ENCODE data around the gene PTBP2.

PTBP2 gene

DNA sequence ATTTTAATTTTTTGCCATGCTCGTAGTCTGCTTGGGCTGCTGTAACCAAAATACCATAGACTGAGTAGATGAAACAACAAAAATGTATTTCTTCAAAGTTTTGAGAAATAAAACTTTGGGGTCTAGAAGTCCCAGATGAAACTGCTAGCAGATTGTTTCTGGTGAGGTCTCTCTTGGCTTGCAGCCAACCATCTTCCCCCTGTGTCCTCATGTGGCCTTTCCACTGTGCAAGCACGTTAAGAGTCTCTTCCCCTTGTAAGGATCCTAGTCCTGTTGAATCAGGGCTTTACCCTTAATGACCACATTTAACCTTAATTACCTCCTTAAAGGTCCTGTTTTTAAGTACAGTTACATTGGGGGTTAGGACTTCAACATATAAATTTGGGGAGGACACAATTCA, 86.6 kb downstream of the PTBP2 start:
- in situ Hi-C loops (cut with HindIII; ENCODE audit: low sequenced_read_pairs): no loop called here

DNA sequence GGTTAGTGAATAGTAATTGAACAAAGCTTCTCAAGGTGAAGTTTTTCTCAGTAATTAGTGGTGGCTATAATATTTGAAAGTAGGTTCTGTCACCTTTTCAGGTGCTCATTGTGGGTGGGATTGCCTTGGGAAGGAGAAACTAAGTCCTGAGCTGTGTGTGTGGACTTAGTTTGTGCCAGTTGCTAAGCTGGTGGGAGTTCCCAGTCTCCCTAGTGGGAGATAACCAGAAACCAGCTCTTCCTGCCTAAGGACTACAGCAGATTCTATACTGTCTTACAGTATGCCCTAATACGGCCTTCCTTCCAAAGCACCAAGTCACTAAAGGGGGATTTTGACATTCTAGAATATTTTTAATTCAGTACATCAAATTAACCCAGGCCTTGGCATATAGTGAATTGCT, 94.3 kb downstream of the PTBP2 start:
- in situ Hi-C loops (cut with HindIII; ENCODE audit: low sequenced_read_pairs): no loop called here

DNA sequence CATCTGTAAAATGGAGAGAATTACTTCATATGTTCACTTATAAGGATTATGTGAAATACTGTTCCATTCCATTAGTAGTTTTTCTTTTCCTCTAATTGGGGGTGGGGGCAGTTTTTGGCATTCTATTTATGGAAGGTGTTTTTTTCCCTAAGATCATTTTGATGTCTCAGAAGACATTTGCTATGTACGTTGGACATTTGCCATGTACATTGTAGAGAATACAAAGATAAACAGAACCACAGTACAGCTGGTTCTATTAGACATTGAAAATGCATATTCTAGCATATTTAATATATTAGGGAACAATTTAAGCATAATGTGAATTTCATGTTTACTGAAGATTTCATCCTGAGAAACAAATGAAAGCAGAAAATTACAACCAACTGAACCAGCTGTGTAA, 98.5 kb downstream of the PTBP2 start:
- in situ Hi-C loops (cut with HindIII; ENCODE audit: low sequenced_read_pairs): no loop called here

DNA sequence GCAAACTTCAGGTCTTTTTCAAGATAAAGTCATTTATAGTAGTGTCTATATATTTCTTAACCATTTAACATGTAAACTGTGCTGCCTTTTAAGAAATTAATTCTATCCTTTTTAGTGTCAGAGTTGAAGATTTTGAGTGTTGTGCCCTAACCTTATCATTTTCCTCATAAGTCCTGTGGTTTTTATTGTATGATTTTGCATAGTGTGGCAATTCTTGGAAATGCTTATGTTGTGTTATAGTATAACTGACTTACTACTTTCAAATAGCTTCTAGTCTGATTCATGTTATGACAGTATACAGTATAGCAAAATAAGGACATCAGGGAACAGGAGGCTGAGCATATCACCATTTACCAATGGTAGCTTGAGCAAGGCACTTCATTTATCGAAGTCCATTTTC, 99.1 kb downstream of the PTBP2 start:
- in situ Hi-C loops (cut with HindIII; ENCODE audit: low sequenced_read_pairs): no loop called here

DNA sequence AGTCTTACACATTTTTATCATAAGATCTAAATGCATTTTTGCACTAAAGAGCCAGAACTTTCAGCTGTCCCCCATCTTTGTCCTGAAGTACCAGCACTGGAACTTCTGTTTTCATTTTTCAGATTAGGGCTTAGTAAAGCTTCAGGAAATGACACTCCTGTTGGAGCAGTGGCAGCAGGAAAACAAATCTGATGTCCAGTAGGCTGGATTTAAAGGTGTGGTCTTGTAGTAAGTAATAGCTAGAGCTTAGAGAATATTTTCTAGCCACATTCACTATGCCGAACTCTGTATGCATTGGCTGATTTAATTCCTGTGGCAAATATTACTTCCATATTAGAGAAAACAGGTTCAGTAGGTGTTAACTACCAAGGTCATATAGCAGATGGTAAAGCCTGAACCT, 103.6 kb downstream of the PTBP2 start:
- in situ Hi-C loops (cut with HindIII; ENCODE audit: low sequenced_read_pairs): no loop called here

DNA sequence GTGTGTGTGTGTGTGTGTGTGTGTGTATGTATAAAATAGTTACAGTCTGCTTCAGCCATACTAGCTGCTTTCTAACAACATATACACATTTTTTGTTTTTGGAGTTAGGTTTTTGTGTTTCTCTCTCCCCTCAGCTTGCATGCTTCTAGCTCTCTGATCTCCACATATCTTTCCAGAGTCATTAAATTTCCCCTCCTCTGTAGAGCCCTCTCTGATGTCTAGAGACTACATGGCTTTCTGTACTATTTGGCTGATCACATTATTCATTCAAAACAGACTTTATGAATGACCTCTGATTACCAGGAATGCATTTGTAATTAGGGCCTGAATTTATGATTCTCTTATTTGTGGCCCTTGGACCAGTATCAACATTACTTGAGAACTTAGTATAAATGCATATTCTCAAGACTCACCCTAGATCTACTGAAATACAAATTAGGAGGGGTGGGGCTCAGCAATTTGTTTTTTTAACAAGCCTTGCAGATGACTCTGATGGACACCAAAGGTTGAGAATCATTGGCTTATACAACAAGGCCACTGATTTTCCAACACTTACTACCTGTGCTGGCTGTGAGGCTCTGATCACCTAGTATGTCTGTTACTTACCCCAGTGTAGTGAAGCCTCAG, 104.5 kb downstream of the PTBP2 start:
- in situ Hi-C loops (cut with HindIII; ENCODE audit: low sequenced_read_pairs): no loop called here

DNA sequence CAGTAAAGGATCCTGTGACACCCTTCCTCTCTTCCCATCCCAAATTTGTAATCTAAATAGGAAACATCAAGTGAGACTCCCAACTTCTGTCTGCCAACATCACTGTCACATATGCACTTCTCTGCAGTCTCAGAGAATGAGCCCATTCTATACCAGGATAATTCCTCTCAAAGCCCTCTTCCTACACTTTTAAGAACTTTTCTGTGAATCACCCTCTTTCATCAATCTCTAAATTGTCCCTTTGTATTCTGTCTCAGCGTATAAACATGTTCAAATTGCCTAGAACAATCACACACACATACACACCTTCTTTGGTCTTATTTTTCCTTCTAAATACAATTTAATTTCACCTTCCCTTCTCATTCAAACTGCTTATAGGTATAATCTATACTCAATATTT, 111.8 kb downstream of the PTBP2 start:
- in situ Hi-C loops (cut with HindIII; ENCODE audit: low sequenced_read_pairs): no loop called here

DNA sequence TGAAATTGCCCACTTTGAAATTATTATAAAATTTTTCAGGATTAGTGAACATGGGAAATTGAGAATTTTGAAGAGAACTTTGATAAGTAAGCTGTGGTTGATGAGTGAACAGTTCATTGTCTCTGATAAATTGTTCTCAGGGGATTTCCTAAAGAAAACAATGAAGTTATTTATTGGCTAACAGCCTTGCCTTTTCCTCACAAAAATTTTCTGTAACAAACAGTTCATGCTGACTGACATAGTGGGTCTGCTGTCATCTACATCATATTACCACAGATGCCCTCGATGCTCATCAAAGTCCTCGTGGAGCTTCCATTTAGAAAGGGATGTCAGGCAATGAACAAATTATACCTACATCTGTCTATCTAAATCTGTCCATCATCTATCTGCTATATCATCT, 113.4 kb downstream of the PTBP2 start:
- in situ Hi-C loops (cut with HindIII; ENCODE audit: low sequenced_read_pairs): no loop called here

DNA sequence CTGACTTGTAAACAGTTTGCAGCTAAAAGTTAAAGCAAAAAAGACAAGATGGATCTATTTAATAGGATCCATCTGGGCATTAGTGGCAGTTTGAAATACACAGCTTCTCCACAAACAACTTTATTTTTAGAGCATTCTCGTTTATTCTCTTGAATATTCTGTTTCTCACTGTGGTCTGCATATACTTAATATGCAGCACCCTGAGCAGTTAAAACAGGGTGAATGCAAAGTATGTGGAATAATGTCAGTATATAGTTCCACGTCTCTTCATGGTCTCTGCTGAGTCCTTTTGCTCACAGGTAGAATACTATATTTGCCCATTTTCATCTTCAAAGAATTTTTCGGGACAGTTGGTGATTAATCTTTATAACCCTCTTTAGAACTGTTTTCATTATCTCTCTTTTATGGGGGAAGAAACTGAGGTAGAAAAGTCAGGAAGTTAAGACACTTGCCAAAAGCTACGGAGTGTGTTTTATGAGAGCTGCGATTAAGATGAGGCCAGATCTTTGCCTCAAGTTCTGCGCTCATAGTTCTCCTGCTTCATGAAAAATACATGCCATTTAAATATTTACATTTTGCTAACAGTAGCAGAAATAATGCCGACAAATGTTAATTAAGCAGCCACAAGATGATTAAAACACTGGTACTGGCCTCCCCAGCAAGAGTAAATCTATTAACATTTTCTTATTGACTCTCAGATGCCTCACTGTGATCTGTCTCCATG, 115.6 kb downstream of the PTBP2 start:
- in situ Hi-C loops (cut with HindIII; ENCODE audit: low sequenced_read_pairs): no loop called here

DNA sequence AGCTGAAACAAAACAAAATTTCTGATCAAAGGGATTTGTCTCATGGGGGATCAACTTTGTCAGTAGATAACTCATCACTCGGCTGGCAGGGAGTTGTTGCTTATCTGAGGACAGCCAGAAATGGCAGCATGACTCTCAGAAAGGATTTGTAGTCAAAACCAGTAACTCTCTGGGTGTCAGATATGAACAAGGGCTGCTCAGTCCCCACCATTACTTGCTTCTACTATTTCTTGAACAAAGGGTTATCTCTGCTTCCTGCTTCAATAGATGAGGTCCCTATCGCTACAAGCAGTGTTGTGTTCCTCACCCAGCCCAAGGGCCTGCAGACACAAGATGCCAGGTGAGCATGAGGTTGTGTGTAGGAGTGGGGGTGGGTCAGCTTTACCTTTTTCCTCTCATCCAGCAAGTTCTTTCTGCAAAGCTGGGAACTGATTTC, 116.2 kb downstream of the PTBP2 start:
- in situ Hi-C loops (cut with HindIII; ENCODE audit: low sequenced_read_pairs): no loop called here

DNA sequence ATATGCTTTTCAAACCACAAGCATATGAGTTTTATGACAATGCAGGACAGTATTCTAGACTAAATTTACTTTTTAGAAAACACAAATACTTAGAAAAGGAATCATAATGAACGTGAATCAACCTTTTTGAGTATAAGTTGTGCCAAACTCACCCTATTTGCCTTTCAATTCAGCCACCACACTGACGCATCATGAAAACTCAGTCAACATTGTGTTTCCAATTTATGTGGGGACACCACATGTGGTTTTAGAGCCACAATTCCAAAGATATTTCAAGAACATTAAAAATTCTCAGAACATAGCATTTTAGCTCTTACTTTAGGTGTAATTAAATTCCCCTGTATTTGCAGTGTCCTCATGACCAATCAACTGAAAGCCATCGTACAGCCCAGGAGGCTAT, 118.8 kb downstream of the PTBP2 start:
- in situ Hi-C loops (cut with HindIII; ENCODE audit: low sequenced_read_pairs): no loop called here

DNA sequence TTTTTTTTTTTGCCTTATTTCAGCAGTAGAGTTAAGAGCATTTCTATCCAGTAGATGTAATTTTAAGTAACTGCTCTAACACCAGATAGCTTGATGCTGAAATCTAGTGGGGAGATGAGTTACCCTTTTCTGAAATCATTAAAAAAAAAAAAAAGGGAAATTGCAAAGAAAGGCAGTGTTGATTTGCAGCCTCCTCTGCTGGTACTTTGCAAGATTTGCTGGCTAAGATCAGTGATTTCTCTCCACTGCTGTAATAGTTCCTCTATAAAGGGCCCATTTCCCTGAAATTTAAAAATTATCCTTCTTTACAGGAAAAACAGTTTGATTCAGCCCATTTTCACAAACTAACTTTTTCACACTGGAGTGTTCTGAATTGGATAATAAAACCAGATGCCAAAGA, 120.6 kb downstream of the PTBP2 start:
- in situ Hi-C loops (cut with HindIII; ENCODE audit: low sequenced_read_pairs): no loop called here

DNA sequence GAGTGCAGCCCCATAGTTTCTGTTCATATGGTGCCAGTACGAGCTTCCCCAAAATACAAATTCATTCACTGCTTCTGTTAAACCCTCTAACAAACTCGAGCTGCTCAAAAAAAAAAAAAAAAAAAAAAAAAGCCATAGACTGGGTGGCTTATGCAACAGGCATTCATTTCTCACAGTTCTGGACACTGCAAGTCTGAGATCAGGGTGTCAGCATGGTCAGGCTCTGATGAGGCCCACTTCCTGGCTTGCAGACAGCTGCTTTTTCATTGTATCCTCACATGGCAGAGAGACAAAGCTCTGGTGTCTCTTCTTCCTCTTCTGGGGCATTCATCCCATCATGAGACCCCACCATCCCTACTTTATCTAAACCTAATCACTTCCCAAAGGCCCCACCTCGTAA, 121.6 kb downstream of the PTBP2 start:
- in situ Hi-C loops (cut with HindIII; ENCODE audit: low sequenced_read_pairs): no loop called here

DNA sequence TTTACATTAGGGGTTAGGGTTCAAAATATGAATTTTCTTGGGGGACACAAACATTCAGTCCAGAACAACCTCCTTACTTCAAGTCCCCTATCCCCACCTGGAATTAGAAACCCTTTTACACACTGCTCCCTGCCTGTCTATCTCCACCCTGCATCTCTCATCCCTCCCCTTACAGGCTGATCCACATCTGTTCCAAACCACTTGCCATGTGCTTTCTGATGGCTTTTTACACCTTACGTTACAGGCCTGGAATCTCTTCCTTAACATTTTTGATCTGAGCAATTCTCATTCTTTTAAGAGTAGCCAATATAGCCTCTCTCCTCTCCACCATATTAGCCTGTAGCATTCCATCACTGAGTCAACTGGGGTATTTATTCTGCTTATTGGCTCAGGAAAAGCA, 122.0 kb downstream of the PTBP2 start:
- in situ Hi-C loops (cut with HindIII; ENCODE audit: low sequenced_read_pairs): no loop called here

DNA sequence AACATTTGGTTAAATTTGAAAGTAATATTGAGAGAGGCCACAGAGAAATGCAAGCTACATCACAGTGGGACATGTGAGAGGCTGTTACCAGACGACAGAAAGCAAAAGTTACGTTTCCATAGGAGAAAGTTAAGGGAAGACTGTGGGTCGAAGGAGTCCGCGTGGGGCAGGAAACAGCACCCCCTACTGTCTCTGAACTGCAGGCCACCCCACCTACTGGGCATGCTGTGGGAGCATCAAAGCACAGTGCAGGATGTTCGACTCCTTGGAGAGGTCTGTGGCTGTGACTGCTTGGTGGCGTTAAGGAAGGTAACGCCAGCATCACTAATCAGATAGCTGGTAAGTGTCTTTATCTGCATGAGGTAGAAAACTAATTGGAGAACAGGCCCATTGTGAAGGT, 123.9 kb downstream of the PTBP2 start:
- in situ Hi-C loops (cut with HindIII; ENCODE audit: low sequenced_read_pairs): no loop called here

DNA sequence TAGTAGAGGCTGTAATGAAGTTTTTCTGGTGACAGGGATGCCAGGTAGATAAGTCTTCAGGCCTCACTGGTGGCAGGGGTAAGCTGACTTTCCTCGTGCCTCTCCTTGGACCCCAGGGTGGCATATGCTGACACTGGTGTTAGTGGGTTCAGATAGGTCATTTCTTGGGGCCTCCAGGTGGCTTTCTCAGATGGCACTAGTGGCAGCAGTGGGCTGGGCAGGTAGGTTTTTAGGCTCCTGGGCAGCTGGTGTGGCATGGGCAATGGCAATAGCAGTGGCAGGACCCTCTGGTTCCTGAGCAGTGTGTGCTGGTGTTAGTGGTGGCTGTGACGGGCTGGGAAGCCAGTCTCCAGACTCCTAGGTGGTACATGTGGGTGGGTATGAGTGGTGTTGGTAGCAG, 140.3 kb downstream of the PTBP2 start:
- in situ Hi-C loops (cut with HindIII; ENCODE audit: low sequenced_read_pairs): no loop called here

DNA sequence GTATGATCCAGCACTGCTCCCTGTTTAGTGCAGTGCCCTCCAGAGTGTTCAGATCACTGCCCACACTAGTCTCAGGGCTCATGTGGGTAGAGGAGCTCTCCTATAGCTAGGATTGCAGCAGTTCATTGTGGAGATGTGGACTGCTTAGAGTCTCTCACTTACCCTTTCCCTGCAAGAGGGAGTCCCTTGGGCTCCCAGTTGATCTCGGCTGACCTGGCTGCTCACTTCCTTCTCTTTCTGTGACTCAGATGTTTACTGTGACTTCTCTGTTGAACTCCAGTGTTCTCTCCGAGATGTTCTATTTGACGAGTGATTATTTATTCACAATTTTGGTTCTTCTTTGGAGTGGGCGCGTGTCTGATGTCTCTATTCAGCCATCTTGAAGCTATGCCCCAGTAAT, 141.9 kb downstream of the PTBP2 start:
- in situ Hi-C loops (cut with HindIII; ENCODE audit: low sequenced_read_pairs): no loop called here
